SK-N-SH (cell line): ENCODE results near the gene MTCL1.

ENCODE experiments used
- EP300 ChIP-seq, 2 experiments: IDR thresholded peaks; 2 replicates each; pipeline versions ENCODE4 v1.4.0 to v1.6.1; 2012; ENCODE audit warnings: borderline replicate concordance in 1 of 2, low read depth in 1 of 2, low read length in 1 of 2
- EZH2phosphoT487 ChIP-seq: fragments of 200-600 bp; sonication (generic); IDR thresholded peaks from 2 replicates; pipeline ENCODE4 v1.6.1; 2017; ENCODE audit warnings: low read depth, mixed run types, mild to moderate bottlenecking, antibody characterized with exemption, moderate library complexity, borderline replicate concordance
- FOXM1 ChIP-seq: IDR thresholded peaks from 2 replicates; pipeline ENCODE4 v1.4.0; 2012; ENCODE audit warnings: low read depth, mild to moderate bottlenecking
- GABPA ChIP-seq: IDR thresholded peaks from 2 replicates; pipeline ENCODE4 v1.4.0; 2012; ENCODE audit warnings: low read depth, mild to moderate bottlenecking
- POLR2AphosphoS5 ChIP-seq: IDR thresholded peaks from 2 replicates; pipeline ENCODE4 v1.6.1; 2012; ENCODE audit warnings: low read depth, low read length
- RAD21 ChIP-seq: IDR thresholded peaks from 2 replicates; pipeline ENCODE4 v1.6.1; 2012; ENCODE audit warnings: mild to moderate bottlenecking, low read length
- RFX5 ChIP-seq: IDR thresholded peaks from 2 replicates; pipeline ENCODE4 v1.6.1; 2012; ENCODE audit warnings: mild to moderate bottlenecking, improper control_type of control experiment, low read length
- SMC3 ChIP-seq: IDR thresholded peaks from 2 replicates; pipeline ENCODE4 v1.6.1; 2012; ENCODE audit warnings: low read depth, low read length, improper control_type of control experiment
- TCF12 ChIP-seq: IDR thresholded peaks from 2 replicates; pipeline ENCODE4 v1.4.0; 2012
- YY1 ChIP-seq: IDR thresholded peaks from 2 replicates; pipeline ENCODE4 v1.4.0; 2012; ENCODE audit warnings: low read depth, mild to moderate bottlenecking
- TF ChIP-seq, protein P1 (sequence below): fragments of 200-600 bp; sonication (generic); IDR thresholded peaks from 2 replicates; pipeline ENCODE4 v1.6.1; 2017; ENCODE audit warnings: antibody characterized with exemption, mild to moderate bottlenecking, moderate library complexity
- TF ChIP-seq, protein P2 (sequence below): IDR thresholded peaks from 2 replicates; pipeline ENCODE4 v1.4.0; 2012; ENCODE audit warnings: low read depth
- TF ChIP-seq, protein P3 (sequence below): IDR thresholded peaks from 2 replicates; pipeline ENCODE4; 2012

GRCh38 chr18:8833480-8833879, 128.1 kb downstream of the MTCL1 start:
- TF ChIP-seq RFX5, result no peak
- no peak for TF ChIP-seq RAD21
- TF ChIP-seq, protein P1, sequence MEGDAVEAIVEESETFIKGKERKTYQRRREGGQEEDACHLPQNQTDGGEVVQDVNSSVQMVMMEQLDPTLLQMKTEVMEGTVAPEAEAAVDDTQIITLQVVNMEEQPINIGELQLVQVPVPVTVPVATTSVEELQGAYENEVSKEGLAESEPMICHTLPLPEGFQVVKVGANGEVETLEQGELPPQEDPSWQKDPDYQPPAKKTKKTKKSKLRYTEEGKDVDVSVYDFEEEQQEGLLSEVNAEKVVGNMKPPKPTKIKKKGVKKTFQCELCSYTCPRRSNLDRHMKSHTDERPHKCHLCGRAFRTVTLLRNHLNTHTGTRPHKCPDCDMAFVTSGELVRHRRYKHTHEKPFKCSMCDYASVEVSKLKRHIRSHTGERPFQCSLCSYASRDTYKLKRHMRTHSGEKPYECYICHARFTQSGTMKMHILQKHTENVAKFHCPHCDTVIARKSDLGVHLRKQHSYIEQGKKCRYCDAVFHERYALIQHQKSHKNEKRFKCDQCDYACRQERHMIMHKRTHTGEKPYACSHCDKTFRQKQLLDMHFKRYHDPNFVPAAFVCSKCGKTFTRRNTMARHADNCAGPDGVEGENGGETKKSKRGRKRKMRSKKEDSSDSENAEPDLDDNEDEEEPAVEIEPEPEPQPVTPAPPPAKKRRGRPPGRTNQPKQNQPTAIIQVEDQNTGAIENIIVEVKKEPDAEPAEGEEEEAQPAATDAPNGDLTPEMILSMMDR, result no peak
- TF ChIP-seq SMC3, result no peak
- TF ChIP-seq EP300 (IDR thresholded peaks at IDR 0.05; ENCODE audit: borderline replicate concordance in 1 of 2, low read depth in 1 of 2, low read length in 1 of 2), result no peak
- no peak for TF ChIP-seq TCF12
- TF ChIP-seq YY1, result no peak
- no peak for TF ChIP-seq FOXM1
- TF ChIP-seq, protein P2, sequence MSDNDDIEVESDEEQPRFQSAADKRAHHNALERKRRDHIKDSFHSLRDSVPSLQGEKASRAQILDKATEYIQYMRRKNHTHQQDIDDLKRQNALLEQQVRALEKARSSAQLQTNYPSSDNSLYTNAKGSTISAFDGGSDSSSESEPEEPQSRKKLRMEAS, result no peak
- no peak for TF ChIP-seq GABPA
- no peak for TF ChIP-seq POLR2AphosphoS5
- TF ChIP-seq, protein P3, sequence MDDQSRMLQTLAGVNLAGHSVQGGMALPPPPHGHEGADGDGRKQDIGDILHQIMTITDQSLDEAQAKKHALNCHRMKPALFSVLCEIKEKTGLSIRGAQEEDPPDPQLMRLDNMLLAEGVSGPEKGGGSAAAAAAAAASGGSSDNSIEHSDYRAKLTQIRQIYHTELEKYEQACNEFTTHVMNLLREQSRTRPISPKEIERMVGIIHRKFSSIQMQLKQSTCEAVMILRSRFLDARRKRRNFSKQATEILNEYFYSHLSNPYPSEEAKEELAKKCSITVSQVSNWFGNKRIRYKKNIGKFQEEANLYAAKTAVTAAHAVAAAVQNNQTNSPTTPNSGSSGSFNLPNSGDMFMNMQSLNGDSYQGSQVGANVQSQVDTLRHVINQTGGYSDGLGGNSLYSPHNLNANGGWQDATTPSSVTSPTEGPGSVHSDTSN, result no peak
- no peak for TF ChIP-seq EZH2phosphoT487
